Sigmoid colon (tissue), 4 donors: Measurements from ENCODE around the gene PBX3.

Experiments used
- POLR2AphosphoS5 ChIP-seq, 4 donors: sonication (generic); formaldehyde crosslinking; IDR thresholded peaks; one replicate each; pipeline ENCODE4 v1.6.1; 2017; ENCODE audit warnings: antibody characterized with exemption in 4 of 4
- TF ChIP-seq, protein P1 (sequence below), 4 experiments: fragments of 450-650 bp in 3 of 4; fragments of 200-600 bp in 1 of 4; IDR thresholded peaks; one replicate each; pipeline ENCODE4 v1.5.1; 2016 to 2019; ENCODE audit warnings: antibody characterized with exemption in 4 of 4, mild to moderate bottlenecking in 3 of 4, moderate library complexity in 2 of 4

DNA sequence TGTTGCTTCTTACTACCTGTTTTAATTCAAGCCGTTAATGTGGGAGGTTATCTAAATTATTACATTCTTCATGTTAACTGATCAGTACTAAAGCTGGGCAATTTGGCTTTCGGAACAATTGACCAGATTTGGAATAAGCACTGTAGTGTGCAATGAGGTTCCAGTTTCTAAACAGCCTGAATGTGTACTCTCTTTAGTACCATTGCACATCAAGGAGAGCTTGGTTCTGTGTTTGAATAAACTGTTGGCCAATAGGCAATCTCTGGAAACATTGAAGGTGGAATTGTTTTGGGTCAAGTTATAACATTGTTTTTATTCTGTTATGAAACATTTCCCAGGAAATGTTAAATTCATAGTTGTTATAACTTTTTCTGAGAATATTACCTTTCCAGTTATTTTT, 105.2 kb downstream of the PBX3 start:
- TF ChIP-seq, protein P1, sequence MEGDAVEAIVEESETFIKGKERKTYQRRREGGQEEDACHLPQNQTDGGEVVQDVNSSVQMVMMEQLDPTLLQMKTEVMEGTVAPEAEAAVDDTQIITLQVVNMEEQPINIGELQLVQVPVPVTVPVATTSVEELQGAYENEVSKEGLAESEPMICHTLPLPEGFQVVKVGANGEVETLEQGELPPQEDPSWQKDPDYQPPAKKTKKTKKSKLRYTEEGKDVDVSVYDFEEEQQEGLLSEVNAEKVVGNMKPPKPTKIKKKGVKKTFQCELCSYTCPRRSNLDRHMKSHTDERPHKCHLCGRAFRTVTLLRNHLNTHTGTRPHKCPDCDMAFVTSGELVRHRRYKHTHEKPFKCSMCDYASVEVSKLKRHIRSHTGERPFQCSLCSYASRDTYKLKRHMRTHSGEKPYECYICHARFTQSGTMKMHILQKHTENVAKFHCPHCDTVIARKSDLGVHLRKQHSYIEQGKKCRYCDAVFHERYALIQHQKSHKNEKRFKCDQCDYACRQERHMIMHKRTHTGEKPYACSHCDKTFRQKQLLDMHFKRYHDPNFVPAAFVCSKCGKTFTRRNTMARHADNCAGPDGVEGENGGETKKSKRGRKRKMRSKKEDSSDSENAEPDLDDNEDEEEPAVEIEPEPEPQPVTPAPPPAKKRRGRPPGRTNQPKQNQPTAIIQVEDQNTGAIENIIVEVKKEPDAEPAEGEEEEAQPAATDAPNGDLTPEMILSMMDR (IDR thresholded peaks at IDR 0.05): no peak
- TF ChIP-seq POLR2AphosphoS5 (IDR thresholded peaks at IDR 0.05): no peak
